IMR-90 (cell line): ENCODE results near the gene ERAS. TPM values are rescaled to one million over a fixed set of nuclear protein-coding genes. Genes with fewer than 3 reads are reported as not detected.

Experiments used
- ATAC-seq: fragments of 200-7000 bp; cut with Tn5 transposase; 2 replicates; pipeline ENCODE4 v1.9.1; 2020; ENCODE audit warnings: low read depth, mild to moderate bottlenecking, moderate library complexity
- BruUV-seq: library from RNA; stranded (reverse); fragments of 400-500 nt; replicated peaks from 2 replicates; lab custom pipeline; 2021; lab: Mats Ljungman, UMichigan
- CTCF ChIA-PET: fragments of 300-600 bp; formaldehyde crosslinking; extraction: SDS; loops from one replicate; lab custom pipeline; 2021; ENCODE audit warnings: antibody characterized with exemption; lab: Yijun Ruan, JAX
- POLR2A ChIA-PET: fragments of 300-600 bp; sonication (Branson Sonifier 250); formaldehyde crosslinking; loops from one replicate; lab custom pipeline; 2022; ENCODE audit warnings: antibody characterized with exemption; ENCODE audit not compliant: unreplicated experiment; lab: Charles Lee
- DNase-seq: peaks from one replicate; pipeline ENCODE4 v3.0.0; 2013
- H2AFZ ChIP-seq: replicated peaks from 2 replicates; pipeline ENCODE3; 2013; ENCODE audit warnings: low read length, mild to moderate bottlenecking; ENCODE audit not compliant: poor library complexity
- H2AK5ac ChIP-seq: 2 replicates; pipeline ENCODE4 v1.6.1; 2013; ENCODE audit warnings: low read depth, low read length, inconsistent platforms
- H2AK9ac ChIP-seq: replicated peaks from 2 replicates; pipeline ENCODE3; 2013; ENCODE audit warnings: mild to moderate bottlenecking, low read depth, low read length, moderate library complexity; ENCODE audit not compliant: poor library complexity
- H2BK120ac ChIP-seq: 2 replicates; pipeline ENCODE4 v1.6.1; 2013; ENCODE audit warnings: low read depth, low read length, inconsistent platforms
- H2BK15ac ChIP-seq: 3 replicates; pipeline ENCODE4 v1.6.1; 2013; ENCODE audit warnings: low read depth, low read length, inconsistent platforms
- H2BK20ac ChIP-seq: 2 replicates; pipeline ENCODE4 v1.6.1; 2013; ENCODE audit warnings: low read depth, mild to moderate bottlenecking, inconsistent platforms, low read length, moderate library complexity
- H2BK5ac ChIP-seq: 2 replicates; pipeline ENCODE4 v1.6.1; 2013; ENCODE audit warnings: mild to moderate bottlenecking, low read depth, low read length, inconsistent platforms; ENCODE audit not compliant: poor library complexity, severe bottlenecking
- H3K14ac ChIP-seq: replicated peaks from 2 replicates; pipeline ENCODE4 v1.6.1; 2013; ENCODE audit warnings: low read depth, low read length, inconsistent platforms
- H3K18ac ChIP-seq: 2 replicates; pipeline ENCODE4 v1.6.1; 2013; ENCODE audit warnings: low read depth, low read length, control low read depth
- H3K23ac ChIP-seq: 2 replicates; pipeline ENCODE4 v1.6.1; 2013; ENCODE audit warnings: low read depth, low read length, inconsistent platforms
- H3K27ac ChIP-seq: 2 replicates; pipeline ENCODE4 v1.5.1; 2013; ENCODE audit warnings: mild to moderate bottlenecking, control low read depth, low read length; ENCODE audit not compliant: insufficient read depth
- H3K27me3 ChIP-seq: 2 replicates; pipeline ENCODE4 v1.6.1; 2013; ENCODE audit warnings: low read length; ENCODE audit not compliant: control insufficient read depth, insufficient read depth
- H3K36me3 ChIP-seq: 2 replicates; pipeline ENCODE4 v1.6.1; 2013; ENCODE audit warnings: low read length, mixed read lengths; ENCODE audit not compliant: control insufficient read depth, insufficient read depth
- H3K4ac ChIP-seq: 2 replicates; pipeline ENCODE4 v1.6.1; 2013; ENCODE audit warnings: low read depth, low read length, inconsistent platforms
- H3K4me1 ChIP-seq: 2 replicates; pipeline ENCODE4 v1.6.1; 2013; ENCODE audit warnings: low read length, mixed read lengths; ENCODE audit not compliant: control insufficient read depth, insufficient read depth
- H3K4me2 ChIP-seq: 2 replicates; pipeline ENCODE4 v1.6.1; 2013; ENCODE audit warnings: low read depth, mild to moderate bottlenecking, control low read depth, low read length, moderate library complexity
- H3K4me3 ChIP-seq: 2 replicates; pipeline ENCODE4 v1.5.1; 2013; ENCODE audit warnings: low read depth, mild to moderate bottlenecking, control low read depth, low read length, moderate library complexity; ENCODE audit not compliant: insufficient read depth
- H3K56ac ChIP-seq: 2 replicates; pipeline ENCODE4 v1.6.1; 2013; ENCODE audit warnings: low read length, inconsistent platforms; ENCODE audit not compliant: insufficient read depth; ENCODE audit errors: extremely low read depth
- H3K79me1 ChIP-seq, 2 experiments: 2 replicates each; pipeline ENCODE4 v1.6.1; 2013; ENCODE audit warnings: low read length in 2 of 2, inconsistent platforms in 1 of 2, low read depth in 1 of 2
- H3K9ac ChIP-seq: 2 replicates; pipeline ENCODE4 v1.6.1; 2013; ENCODE audit warnings: low read depth, low read length, control low read depth
- H3K9me1 ChIP-seq: 2 replicates; pipeline ENCODE4 v1.6.1; 2013; ENCODE audit warnings: low read length, inconsistent platforms; ENCODE audit not compliant: insufficient read depth
- H3K9me3 ChIP-seq: 2 replicates; pipeline ENCODE4 v1.6.1; 2013; ENCODE audit warnings: low read length; ENCODE audit not compliant: control insufficient read depth, insufficient read depth
- H4K20me1 ChIP-seq: 2 replicates; pipeline ENCODE4 v1.6.1; 2013; ENCODE audit warnings: low read length, inconsistent platforms; ENCODE audit not compliant: insufficient read depth
- H4K5ac ChIP-seq: 2 replicates; pipeline ENCODE4 v1.6.1; 2013; ENCODE audit warnings: mild to moderate bottlenecking, low read depth, low read length, control low read depth
- H4K8ac ChIP-seq, 2 experiments: 2 replicates each; pipeline ENCODE4 v1.6.1; 2013; ENCODE audit warnings: low read depth in 2 of 2, low read length in 2 of 2, control low read depth in 1 of 2, inconsistent platforms in 1 of 2
- H4K91ac ChIP-seq: 2 replicates; pipeline ENCODE4 v1.6.1; 2013; ENCODE audit warnings: low read depth, low read length, inconsistent platforms; ENCODE audit not compliant: insufficient read depth
- MAZ ChIP-seq: IDR thresholded peaks from 2 replicates; pipeline ENCODE4 v1.6.1; 2012; ENCODE audit warnings: low read depth, mild to moderate bottlenecking, low read length, improper control_type of control experiment, moderate library complexity, borderline replicate concordance
- RAD21 ChIP-seq: IDR thresholded peaks from 2 replicates; pipeline ENCODE4 v1.6.1; 2012; ENCODE audit warnings: low read length, improper control_type of control experiment
- RCOR1 ChIP-seq: IDR thresholded peaks from 2 replicates; pipeline ENCODE4 v1.6.1; 2012; ENCODE audit warnings: mild to moderate bottlenecking, low read length, improper control_type of control experiment; ENCODE audit not compliant: insufficient replicate concordance
- SMC3 ChIP-seq: fragments of 150-350 bp; IDR thresholded peaks from 2 replicates; pipeline ENCODE4 v1.6.1; 2016; ENCODE audit warnings: low read depth, mild to moderate bottlenecking, antibody characterized with exemption, low read length, moderate library complexity
- WGBS, 2 experiments: methylation state at CpG; one replicate each; pipeline versions ENCODE4 v1.1.5 to v1.1.7; 2013; ENCODE audit warnings: missing lambda C conversion rate in 2 of 2; ENCODE audit not compliant: insufficient read length in 1 of 2; ENCODE audit errors: extremely low coverage in 2 of 2; 5-methylcytosine and 5-hydroxymethylcytosine counted together
- dilution Hi-C: fragments of 300-500 bp; cut with HindIII; formaldehyde crosslinking; loops from one replicate; pipeline ENCODE4 v1.14.3; 2018; ENCODE audit warnings: low sequenced_read_pairs; ENCODE audit not compliant: unreplicated experiment
- in situ Hi-C: fragments of 300-500 bp; cut with MboI; formaldehyde crosslinking; loops from 3 replicates; pipeline ENCODE4 v1.14.3; 2019; ENCODE audit warnings: low sequenced_read_pairs, inconsistent platforms, mixed read lengths
- intact Hi-C: fragments of 100-400 bp; cut with micrococcal nuclease; formaldehyde crosslinking; loops from 2 replicates; pipeline ENCODE4 v1.10.0; 2022
- polyA plus RNA-seq, 3 experiments: library from polyadenylated mRNA; depleted of rRNA; stranded (reverse); fragments of >200 nt; gene quantifications; 2 replicates each; pipeline ENCODE4 v1.2.3, GENCODE V29; 2012; ENCODE audit warnings: low replicate concordance in 1 of 3
- total RNA-seq: library from RNA; depleted of rRNA; stranded (reverse); fragments of >200 nt; gene quantifications from 2 replicates; pipeline ENCODE4 v1.2.3, GENCODE V29; 2012

The ERAS gene
- total and polyA plus RNA-seq, 2 of the 4 experiments (the other 2 are of a cell fraction): not detected

GRCh38 chrX:48854898-48855297 is 28.6 kb downstream of the ERAS start:
- Histone ChIP-seq H4K8ac (no peak overlapping the region), H3K27me3 (peaks cover 4% of the 10 kb centered on the region), H3K4ac (no peak overlapping the region), H3K56ac (no peak overlapping the region), H3K9ac (no peak overlapping the region), H3K18ac (no peak overlapping the region), H3K27ac (no peak overlapping the region), H3K9me1 (no peaks in the 10 kb centered on the region), H4K91ac (no peak overlapping the region), H4K5ac (no peak overlapping the region), H3K4me3 (no peak overlapping the region), H3K4me2 (no peak overlapping the region), H2BK20ac (no peak overlapping the region), H2AFZ (no peak overlapping the region), H2AK5ac (no peak overlapping the region), H3K14ac (no peak overlapping the region), H3K36me3 (no peaks in the 10 kb centered on the region), H3K4me1 (no peaks in the 10 kb centered on the region), H2BK5ac (no peak overlapping the region), H2BK15ac (no peak overlapping the region), H3K79me1 (no peaks in the 10 kb centered on the region), H4K20me1 (no peaks in the 10 kb centered on the region), H3K23ac (no peak overlapping the region), H3K9me3 (no peaks in the 10 kb centered on the region; the same call in 1 of the 2 replicates), H2AK9ac (no peak overlapping the region), H2BK120ac (no peak overlapping the region)
- no CpG with 5 or more reads among the region's 5 CpGs for WGBS, 2 experiments
- no peak for ATAC-seq
- no peak for TF ChIP-seq RCOR1
- no peak for TF ChIP-seq MAZ
- 0 out of 2 replicates have a peak, but pooled peaks have one; percentile 17 for TF ChIP-seq RAD21
- TF ChIP-seq SMC3: peak; percentile 13; the same call in 1 of the 2 replicates
- DNase-seq: no peak
- in situ Hi-C loops: no loop called here
- intact Hi-C loops: no loop called here
- dilution Hi-C loops: no loop called here
- ChIA-PET POLR2A (no interaction called here), CTCF (no interaction called here)
- no TSS peak for BruUV-seq
